GM20431 (cell line): Measurements from ENCODE around the gene CDH4.

Experiments
- in situ Hi-C: fragments of 300-500 bp; cut with MseI, MboI; formaldehyde crosslinking; loops from one replicate; pipeline ENCODE4 v1.15.0; 2020; ENCODE audit warnings: low sequenced_read_pairs; ENCODE audit not compliant: unreplicated experiment

The CDH4 gene

DNA sequence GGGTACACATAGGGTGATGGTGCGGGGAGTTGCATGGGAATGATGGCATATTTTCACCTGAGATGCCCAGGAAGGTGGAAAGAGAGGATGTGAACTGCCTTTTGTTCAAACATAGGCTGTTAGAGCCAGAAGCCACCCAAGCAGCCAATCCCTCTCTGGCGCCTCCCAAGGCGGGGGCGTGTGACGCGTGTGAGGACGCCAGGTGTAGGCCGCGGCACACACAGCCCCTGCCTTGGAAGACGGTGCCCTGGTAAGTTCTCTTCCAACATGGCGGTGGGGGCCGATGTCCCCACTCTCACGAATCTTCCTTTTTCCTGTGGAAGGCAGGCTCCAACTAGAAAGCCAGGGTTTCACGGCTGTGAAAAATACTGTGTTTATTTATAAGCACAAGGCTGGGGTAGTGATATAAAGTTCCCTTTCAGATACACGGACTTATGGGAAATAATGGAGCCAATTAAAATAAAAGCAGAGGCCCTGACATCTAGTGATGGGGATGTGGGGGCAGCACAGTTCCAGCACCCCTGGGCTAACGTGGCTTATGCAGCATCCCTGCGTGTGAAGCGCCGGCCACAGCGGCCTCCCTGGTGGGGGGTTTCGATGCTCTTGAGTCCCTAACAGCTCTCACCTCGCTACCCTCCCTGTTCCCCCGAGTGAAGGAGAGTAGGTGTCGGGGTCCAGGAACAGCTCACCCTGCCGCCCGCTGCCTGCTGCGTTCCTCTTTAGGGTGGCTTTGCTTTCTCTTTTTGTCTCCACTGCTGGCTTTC, 28.3 kb downstream of the CDH4 start:
- in situ Hi-C loops: no loop called here

GRCh38 chr20:61281286-61281795, 29.3 kb downstream of the CDH4 start:
- in situ Hi-C loops: no loop called here

DNA sequence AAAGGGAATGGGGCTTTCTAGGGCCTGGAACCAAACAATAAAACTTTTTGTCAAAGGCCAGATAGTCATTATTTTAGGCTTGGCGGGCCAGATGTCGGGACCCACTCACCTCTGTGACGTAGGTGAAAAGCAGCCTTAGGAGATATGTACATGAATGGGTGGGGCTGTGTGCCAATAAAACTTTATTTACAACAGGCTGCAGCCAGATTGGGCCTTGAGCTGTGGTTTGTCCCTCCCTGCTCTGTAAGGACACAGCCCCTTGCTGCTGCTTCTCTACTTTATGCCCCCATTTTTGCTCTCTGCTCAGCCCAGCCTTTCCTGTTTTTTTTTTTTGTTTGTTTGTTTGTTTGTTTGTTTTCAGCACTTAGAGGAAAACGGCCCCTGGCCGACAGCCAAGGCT, 32.7 kb downstream of the CDH4 start:
- in situ Hi-C loops: no loop called here

DNA sequence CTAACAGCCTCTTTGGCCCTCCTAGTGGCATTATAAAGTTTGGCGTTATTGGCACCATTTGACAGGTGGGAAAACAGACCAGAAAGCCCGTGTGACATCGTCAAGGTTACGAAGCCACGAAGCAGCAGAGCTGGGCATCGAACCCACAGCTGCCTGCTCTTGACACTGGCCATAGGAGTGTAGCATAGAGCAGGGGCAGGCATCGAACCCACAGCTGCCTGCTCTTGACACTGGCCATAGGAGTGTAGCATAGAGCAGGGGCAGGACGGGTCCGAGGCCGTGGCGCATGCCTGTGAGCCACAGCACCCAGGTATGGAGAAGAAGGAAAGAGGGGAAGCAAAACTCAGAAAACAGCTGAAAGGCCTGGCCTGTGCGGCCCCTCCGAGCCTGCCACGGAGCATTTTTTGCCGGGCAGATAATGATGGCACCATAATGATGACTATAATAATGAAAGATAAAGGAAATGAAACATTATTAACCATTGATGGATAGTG, 33.1 kb downstream of the CDH4 start:
- in situ Hi-C loops: no loop called here

DNA sequence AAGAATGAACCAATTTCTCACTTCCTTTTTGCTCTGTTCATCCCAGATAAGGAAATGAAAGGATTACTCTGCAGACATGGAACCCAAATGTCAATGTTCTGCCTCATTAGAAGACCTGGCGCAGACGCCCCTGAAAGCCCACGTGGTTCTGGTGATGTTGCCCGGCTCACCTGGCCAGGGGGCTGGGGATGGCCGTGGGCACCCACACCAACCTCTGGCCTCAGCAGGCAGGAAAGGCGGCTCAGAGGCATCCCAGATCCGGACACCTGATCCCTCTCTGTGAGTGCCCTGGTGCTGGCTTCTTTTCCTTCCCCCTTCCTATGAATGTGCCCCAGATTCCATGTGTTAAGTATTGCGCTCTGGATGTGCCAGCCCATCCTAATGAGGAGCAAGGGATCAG, 33.6 kb downstream of the CDH4 start:
- in situ Hi-C loops: no loop called here

DNA sequence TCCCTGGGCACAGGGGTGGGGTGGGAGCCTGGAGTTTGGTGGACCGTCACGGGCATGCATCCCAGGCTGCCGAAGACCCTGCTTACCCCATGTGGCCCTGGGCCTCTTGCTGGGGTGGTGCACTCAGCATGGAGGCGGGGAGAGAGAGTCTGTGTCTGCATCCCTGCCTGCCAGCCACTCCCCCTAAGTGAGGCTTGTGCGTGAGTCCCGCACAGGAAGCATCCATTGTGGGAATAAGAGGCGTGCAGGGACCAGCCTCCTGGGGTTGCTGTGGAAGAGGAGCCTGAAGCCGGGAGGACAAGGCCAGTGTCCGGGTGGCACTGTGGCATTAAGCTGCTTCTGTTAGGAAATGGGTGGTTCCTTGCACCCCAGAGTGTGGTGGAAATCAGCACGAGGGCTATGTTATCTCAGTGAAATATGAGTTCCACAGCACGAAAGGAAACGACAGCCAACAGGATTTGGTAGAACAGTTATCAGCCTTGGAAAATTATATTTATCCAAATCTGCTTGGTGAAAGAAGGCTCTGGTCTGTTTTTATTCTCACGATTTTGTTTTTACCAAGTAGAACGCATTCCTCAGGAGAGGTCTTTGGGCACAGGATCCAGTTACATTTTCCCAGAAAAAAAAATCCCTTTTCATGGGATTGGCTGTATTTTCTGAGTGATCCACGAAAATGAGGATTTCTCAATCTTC, 35.7 kb downstream of the CDH4 start:
- in situ Hi-C loops: no loop called here

DNA sequence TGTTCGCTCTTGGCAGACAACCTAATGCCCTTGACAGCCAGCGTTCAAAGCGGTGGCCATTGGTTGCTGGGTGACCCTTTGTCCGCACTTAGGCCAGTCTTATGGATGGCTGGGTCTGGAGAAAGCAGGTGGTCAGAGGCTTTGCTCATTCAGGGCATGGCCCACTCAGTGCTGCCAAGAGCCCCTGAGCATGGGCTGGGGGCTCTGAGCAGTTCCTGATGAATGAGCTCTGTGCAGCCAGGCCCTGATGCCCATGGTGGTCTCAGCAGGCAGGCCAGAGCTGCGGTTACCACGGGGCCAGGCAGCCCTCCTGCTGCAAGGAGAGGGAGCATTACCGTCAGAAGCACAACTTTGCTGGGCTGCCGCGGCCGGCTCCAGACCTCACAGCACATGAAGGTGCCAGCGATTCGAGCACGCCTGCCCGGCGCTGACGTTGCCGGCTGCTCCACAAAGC, 36.3 kb downstream of the CDH4 start:
- in situ Hi-C loops: no loop called here

GRCh38 chr20:61289166-61289565, 37.1 kb downstream of the CDH4 start:
- in situ Hi-C loops: no loop called here

DNA sequence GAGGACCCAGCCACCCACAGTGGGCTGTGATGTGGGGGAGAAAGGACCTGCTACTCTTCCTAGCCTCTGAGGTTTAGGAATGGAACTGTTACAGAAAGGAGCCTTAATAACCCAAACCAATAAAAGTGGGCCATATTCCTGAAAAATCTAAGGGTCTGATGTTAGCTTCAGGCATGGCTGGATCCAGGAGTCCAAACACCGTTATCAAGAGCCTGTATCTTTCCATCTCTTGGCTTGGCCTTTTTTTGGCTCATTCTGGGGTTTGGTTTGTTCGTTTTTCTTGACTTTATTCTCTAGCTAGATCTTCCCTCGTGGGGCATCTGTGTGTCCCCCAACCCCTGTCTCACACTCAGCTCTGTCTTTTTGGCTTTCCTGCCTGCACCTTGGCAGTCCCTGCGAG, 38.7 kb downstream of the CDH4 start:
- in situ Hi-C loops: no loop called here

- in situ Hi-C loops: no loop called here
Measured at GRCh38 chr20:61291166-61291829, 39.2 kb downstream of the CDH4 start.

DNA sequence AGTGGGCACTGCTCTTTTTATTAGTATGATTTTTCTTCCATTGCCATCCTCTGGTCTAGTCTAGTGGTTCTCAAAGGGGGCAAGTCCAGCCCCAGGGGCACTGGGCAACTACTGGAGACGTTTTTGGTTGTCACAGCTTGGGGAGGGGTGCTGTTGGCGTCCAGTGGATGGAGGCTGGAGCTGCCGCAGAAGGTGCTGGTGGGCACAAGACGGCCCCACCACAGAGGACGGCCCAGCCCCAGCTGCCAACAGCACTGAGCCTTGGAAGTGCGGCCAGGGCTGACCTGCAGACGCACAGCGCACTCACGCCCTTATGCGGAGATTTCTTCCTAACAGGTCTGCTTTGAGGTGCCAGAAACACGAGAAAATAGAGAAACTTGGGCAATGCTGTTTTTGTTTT, 40.3 kb downstream of the CDH4 start:
- in situ Hi-C loops: no loop called here

- in situ Hi-C loops: no loop called here
Measured at GRCh38 chr20:61292821-61293612, 41.0 kb downstream of the CDH4 start.

DNA sequence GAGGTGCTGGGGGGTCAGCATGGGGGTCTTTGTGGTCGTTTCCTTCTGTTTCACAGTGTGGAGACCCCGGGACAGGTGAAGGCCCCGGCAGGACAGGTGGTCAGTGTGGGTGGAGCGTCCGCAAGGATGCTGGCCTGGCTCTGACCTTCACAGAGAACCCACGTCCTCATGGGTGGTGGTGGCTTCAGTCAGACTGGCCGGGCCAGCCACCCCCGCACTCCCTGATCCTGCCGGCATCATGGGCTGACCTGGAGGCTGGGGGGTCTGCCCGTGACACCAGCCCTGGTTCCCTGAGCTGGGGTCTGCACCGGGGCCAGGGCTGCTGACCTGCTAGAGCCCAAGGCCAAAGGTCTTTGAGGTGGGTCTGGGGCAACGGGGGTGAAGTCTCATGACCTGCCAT, 41.9 kb downstream of the CDH4 start:
- in situ Hi-C loops: no loop called here

DNA sequence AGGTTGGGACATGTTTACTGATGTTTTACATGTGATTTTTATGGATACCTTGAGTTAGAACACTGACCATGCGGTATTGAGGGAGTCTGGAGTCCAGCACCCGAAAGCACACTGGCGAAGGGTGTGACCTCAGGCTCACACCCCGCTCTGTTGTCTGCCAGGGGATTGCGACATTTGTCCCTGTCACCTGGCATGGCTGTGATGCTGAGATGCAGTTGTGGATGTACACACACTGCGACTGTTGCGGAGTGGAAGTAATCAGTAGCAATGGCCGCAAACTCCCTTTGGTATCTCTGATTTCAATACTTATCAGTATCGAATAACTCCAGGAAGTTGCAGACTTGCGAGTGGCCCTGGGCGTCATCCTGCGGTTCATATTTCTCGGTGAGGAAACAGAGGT, 43.2 kb downstream of the CDH4 start:
- in situ Hi-C loops: no loop called here

- in situ Hi-C loops: no loop called here
Measured at GRCh38 chr20:61295682-61296628, 43.9 kb downstream of the CDH4 start.

DNA sequence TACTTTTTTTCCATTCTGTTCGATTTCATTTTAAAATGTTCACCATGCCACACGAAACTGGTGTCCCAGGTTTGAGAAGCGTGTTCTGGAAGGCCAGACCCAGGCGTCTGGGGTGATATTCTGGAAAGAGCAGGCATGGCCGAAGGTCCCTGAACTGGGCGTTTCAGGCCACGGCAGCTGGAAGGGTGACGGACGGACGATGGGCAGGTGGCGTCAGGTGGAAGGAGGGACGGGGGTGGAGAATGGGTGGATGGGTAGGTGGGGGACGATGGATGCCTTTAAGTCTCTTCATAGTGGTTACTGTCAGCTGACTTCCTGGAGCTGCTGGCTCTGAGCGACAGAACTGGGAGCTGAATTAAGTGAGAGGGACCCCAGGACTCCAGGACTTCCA, 44.6 kb downstream of the CDH4 start:
- in situ Hi-C loops: no loop called here

DNA sequence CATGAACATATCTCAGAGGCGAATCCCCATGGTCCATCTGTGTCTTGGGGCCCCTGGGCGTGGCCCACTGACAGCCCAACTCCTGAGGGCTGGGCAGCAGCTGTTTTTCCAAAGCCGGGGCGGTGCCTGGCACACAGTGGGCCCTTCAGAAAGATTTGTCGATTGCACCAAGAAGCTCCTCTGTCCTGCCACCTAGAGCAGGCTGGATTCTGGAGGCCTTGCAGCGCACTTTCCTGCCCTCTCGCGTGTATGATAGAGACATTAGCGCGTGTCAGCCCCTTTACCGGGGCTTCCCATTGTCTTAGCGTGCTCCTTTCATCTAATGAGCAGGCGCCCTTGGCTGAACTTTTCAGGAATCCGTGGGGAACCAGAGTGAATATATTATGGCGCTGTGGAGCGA, 45.4 kb downstream of the CDH4 start:
- in situ Hi-C loops: no loop called here

DNA sequence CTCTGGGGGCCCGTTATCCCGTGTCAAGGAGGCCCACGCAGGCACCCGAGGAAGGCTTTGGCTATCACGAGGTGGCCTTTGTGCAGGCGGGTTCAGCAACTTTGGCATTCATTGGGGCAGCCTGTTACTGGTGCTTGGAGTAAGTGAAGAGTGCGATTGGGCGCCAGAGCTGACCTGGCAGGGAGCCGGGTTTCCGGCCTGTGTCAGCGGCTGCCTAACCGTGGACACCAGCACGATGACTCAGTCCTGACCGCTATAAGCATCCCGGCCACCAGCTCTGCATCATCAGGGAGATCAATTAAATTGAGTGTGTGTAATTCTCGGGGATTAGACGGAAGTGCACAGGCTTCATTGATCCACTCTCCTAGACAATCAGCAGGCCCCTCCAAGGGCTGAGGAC, 45.9 kb downstream of the CDH4 start:
- in situ Hi-C loops: no loop called here

- in situ Hi-C loops: no loop called here
Measured at GRCh38 chr20:61298661-61299060, 46.6 kb downstream of the CDH4 start.
